ENCODE measurements around the gene SIRT1.
A peak's percentile ranks its signal among the peaks of the same experiment; 100 is the strongest.
"Not testable (repeated sequence)": the region's sequence is repeated elsewhere in the genome, so short reads cannot be mapped to it uniquely, and the experiment has no call there.

SIRT1 gene

DNA sequence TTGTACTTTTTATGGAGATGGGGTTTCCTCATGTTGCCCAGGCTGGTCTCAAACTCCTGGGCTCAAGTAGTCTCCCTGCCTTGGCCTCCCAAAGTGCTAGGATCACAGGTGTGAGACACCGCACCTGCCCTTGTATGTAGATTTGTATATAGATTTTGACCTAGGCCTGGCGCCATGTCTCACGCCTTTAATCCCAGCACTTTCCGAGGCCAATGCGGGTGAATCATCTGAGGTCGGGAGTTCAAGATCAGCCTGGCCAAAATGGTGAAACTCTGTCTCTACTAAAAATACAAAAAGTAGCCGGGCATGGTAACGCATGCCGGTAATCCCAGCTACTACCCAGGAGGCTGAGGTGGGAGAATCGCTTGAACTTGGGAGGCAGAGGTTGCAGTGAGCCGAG lies 7.0 kb upstream of the SIRT1 start:
- not testable (repeated sequence) for DNase-seq (ENCODE audit: low read depth)

GRCh38 chr10:67878133-67878532 lies 6.3 kb upstream of the SIRT1 start:
- no peak for DNase-seq (ENCODE audit: low read depth)

DNA sequence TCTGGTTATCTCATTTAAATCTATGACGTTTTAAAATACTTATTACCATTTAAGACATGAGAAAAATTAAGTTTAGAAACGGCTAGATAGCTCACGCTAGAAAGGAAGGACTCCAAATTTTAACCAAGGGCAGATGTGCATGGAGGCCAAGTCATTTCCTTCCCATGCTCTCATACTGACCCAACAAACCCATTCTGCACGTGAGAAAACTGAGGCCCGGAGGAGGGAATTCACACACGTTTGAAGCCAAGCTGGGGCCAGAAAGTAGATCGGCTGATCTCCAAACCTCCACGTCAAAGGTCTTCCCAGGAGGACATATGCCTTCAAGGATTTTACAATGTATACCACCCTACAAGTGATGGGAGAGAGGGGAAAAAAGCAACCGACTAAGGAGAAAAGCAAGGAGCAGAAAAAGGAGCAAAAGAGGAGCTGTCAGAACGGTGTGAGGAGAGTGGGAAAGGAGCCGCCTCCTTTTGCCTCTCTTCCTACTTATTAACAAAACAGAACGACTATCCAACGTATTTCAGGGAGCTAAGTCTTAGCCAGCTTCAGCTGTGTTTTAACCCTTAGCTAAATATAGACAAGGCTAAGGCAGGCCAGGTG lies 645 bp upstream of the SIRT1 start:
- peak; percentile 15 for DNase-seq (ENCODE audit: low read depth)

DNA sequence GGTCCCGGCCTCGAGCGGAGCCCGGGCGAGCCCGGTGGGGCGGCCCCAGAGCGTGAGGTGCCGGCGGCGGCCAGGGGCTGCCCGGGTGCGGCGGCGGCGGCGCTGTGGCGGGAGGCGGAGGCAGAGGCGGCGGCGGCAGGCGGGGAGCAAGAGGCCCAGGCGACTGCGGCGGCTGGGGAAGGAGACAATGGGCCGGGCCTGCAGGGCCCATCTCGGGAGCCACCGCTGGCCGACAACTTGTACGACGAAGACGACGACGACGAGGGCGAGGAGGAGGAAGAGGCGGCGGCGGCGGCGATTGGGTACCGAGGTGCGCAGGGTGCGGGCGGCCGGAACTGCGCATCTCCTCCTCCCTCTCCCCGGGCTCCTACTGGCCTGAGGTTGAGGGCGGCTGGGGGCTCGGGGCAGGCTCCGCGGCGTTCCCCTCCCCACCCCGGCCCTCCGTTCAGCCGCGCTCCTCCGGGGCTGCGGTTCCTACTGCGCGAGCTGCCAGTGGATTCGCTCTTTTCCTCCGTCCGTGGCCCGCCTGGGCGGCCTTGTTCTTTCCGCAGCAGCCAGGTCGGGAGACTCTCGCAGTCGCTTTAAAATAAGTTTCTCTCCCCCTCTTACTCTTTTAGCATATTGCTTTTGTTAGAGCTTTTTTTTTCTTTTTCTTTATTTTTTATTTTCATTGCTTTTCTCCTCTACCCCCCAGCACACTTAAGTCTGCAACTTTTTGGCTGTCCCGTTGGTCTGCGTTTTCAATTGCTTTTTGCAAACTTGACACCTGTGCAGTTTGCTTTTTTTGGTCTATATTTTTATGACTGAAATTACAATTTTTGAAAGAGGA lies 600 bp downstream of the SIRT1 start:
- DNase-seq (ENCODE audit: low read depth), result peak; percentile 79

DNA sequence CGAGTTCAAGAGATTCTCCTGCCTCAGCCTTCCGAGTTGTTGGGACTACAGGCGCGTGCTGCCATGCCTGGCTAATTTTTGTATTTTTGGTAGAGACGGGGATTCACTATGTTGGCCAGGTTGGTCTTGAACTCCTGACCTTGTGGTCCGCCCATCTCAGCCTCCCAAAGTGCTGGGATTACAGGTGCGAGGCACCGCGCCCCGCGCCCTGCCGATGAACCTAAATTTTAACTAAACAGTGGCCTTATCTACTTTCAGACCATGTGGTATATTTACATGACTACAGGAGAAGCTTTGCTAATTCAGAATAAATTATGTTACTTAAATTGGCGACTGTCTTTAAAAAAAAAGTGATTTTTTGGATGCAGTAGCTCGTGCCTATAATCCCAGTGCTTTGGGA lies 9.2 kb downstream of the SIRT1 start:
- no peak for DNase-seq (ENCODE audit: low read depth)

GRCh38 chr10:67903581-67903980 lies 19.1 kb downstream of the SIRT1 start:
- DNase-seq (ENCODE audit: low read depth), result no peak

- DNase-seq (ENCODE audit: low read depth), result peak; percentile 37
Observed at GRCh38 chr10:67912331-67912946, 28.0 kb downstream of the SIRT1 start.

DNA sequence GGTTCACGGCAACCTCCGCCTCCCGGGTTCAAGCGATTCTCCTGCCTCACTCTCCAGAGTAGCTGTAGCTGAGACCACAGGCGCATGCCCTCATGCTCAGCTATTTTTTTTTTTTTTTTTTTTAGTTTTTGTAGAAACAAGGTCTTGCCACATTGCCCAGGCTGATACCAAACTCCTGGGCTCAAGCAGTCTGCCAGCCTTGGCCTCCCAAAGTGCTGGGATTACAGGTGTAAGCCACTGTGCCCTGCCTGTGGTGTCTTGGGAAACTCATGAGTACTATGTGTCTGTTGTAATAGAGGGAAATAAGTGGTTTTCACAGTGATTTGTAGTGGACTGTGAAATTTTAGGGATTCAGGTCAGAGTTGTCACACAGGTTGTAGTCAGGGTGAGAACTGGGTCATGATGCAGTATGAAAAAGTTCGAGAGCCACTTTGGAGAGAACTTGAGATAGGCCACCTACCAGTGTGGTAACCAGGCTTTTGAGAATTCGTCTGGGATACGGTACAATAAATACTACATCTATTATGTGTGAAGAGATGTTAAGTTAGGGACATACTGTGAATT lies 30.4 kb downstream of the SIRT1 start:
- DNase-seq (ENCODE audit: low read depth), result no peak

- DNase-seq (ENCODE audit: low read depth), result no peak
Observed at GRCh38 chr10:67917169-67917568, 32.7 kb downstream of the SIRT1 start.

DNA sequence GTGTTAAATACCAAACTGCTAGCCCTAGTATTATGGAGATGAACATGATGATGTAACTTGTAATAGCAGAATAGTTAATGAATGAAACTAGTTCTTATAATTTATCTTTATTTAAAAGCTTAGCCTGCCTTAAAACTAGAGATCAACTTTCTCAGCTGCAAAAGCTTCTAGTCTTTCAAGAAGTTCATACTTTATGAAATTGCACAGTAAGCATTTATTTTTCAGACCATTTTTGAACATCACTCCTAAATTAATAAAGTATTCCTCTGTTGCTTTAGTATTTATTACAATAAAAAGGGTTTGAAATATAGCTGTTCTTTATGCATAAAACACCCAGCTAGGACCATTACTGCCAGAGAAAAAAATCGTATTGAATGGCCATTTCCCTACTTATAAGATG lies 33.2 kb downstream of the SIRT1 start:
- DNase-seq (ENCODE audit: low read depth), result no peak

GRCh38 chr10:67921065-67921464 lies 36.6 kb downstream of the SIRT1 start:
- no peak for DNase-seq (ENCODE audit: low read depth)

GRCh38 chr10:67923551-67923950 lies 39.1 kb downstream of the SIRT1 start:
- DNase-seq (ENCODE audit: low read depth), result peak; percentile 28

DNA sequence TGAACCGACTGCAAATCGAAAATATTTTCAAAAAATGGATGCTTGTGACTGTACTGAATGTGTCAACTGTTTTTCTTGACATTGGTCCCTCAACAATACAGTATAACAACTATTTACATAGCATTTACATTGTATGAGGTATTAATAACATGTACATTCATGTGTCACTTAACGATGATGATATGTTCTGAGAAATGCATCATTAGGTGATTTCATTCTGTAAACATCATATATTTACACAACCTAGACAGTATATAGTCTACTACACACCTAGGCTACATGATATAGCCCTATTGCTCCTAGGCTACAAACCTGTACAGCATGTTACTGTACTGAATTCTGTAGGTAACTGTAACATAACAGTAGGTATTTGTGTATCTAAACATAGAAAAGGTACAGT lies 39.7 kb downstream of the SIRT1 start:
- no peak for DNase-seq (ENCODE audit: low read depth)

- peak; percentile 41 for DNase-seq (ENCODE audit: low read depth)
Observed at GRCh38 chr10:67925449-67926005, 41.1 kb downstream of the SIRT1 start.

GRCh38 chr10:67926951-67927350 lies 42.5 kb downstream of the SIRT1 start:
- DNase-seq (ENCODE audit: low read depth), result no peak

- no peak for DNase-seq (ENCODE audit: low read depth)
Observed at GRCh38 chr10:67933199-67933598, 48.7 kb downstream of the SIRT1 start.

GRCh38 chr10:67934336-67934735 lies 49.9 kb downstream of the SIRT1 start:
- no peak for DNase-seq (ENCODE audit: low read depth)

- no peak for DNase-seq (ENCODE audit: low read depth)
Observed at GRCh38 chr10:67935223-67935622, 50.8 kb downstream of the SIRT1 start.

DNA sequence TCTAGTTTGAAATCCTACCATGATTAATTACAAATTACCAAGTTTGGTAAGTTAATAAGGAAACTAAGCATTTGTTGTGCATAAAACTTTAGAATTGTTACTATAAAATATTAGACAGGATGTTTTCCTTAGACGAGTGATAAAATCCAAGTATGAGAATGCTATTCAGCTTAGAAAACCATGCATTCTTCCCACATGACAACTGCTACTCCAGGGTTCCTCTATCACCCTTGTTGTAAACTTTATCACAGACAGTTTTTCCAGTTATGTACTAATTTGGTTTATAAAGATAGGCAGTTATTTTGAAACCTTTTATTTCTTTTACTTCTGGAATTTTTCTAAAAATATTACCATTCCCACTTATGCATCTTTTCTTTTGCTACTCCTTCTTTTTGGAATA lies 52.0 kb downstream of the SIRT1 start:
- DNase-seq (ENCODE audit: low read depth), result peak; percentile 67

DNA sequence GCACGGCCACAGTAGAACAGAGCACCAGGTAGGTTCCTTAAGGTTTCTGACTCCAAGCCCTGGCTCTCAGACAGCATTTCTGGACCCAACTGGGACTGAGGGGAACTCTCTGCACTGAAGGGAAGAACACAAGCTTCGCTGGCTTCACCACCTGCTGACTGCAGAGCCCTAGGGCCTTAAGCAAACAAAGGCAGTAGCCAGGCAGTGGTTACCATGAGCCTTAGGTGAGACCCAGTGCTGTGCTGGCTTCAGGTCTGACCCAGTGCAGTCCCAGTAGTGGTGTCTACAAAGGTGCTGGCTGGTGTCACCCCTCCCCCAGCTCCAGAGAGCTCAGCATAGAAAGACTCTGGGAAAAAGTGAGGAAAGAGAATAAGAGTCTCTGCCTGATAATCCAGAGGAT lies 59.5 kb downstream of the SIRT1 start:
- DNase-seq (ENCODE audit: low read depth), result no peak

DNA sequence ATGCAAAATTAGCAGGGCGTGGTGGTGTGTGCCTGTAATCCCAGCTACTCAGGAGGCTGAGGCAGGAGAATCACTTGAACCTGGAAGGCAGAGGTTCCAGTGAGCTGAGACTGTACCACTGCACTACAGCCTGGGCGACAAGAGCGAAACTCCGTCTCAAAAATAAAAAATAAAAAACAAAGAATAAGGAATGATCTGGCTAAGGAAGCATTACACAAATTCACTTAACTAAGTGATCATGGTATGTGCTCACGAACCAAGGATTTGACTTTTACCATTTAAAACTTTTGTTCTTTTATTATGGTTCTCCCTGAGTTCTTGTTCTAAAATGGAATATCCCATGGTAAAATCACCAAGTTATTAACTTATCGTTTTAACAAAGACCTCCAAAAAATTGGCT lies 71.2 kb downstream of the SIRT1 start:
- no peak for DNase-seq (ENCODE audit: low read depth)

DNA sequence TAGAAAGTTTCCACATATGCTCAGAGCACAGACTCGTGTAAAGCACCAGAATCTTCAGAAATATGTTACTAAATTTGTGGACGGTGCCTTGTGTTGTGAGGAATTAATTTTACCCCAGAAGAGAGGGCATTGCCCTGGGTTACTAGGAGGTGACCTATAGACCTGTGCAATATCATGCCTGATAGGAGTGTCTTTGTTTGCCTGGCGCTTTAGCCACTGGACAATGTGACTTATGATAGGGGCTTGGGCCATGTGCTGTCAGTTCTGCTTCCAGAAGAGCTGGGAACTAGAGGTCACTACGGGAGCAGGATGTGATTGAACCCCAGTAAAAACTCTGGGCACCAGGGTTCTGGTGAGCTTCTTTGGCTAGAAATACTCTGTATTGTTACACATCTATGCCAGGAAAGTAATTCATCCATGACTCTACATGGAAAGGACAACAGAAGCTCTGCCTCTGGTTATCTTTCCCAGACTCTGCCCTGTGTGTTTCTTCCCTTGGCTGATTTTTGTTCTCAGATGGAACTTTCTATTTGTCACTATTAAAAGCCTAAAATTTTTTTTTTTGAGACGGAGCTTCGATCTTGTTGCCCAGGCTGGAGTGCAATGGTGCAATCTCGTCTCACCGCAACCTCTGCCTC lies 75.5 kb downstream of the SIRT1 start:
- DNase-seq (ENCODE audit: low read depth), result no peak

Data from iris pigment epithelial cell (primary cell).